Esophagus mucosa (tissue), 1 donor: ENCODE data around the gene TENM3. TPM values are rescaled to one million over a fixed set of nuclear protein-coding genes. Genes with fewer than 3 reads are reported as not detected.

Source experiments
- ATAC-seq: fragments of 200-7000 bp; cut with Tn5 transposase; one replicate; pipeline ENCODE4 v1.9.1; 2020
- total RNA-seq: library from RNA; stranded (reverse); gene quantifications from one replicate; pipeline ENCODE4 v1.2.4, GENCODE V29; 2023
- donor health status: DM: yes; HTN: yes; CAD: no.

TENM3 gene
- total RNA-seq, 1 donor from 2014 or later = 3.6 TPM

- no peak for ATAC-seq
Measured at GRCh38 chr4:182643801-182644682, 400.8 kb downstream of the TENM3 start.

GRCh38 chr4:182644683-182645050 lies 401.5 kb downstream of the TENM3 start:
- no peak for ATAC-seq

GRCh38 chr4:182645511-182645910 lies 402.3 kb downstream of the TENM3 start:
- ATAC-seq = no peak

- no peak for ATAC-seq
Measured at GRCh38 chr4:182647646-182648300, 404.6 kb downstream of the TENM3 start.

GRCh38 chr4:182648766-182649165 lies 405.6 kb downstream of the TENM3 start:
- no peak for ATAC-seq

- ATAC-seq = no peak
Measured at GRCh38 chr4:182649698-182650477, 406.7 kb downstream of the TENM3 start.

GRCh38 chr4:182653596-182653995 lies 410.4 kb downstream of the TENM3 start:
- no peak for ATAC-seq

- no peak for ATAC-seq
Measured at GRCh38 chr4:182655340-182655739, 412.1 kb downstream of the TENM3 start.

GRCh38 chr4:182662551-182662950 lies 419.3 kb downstream of the TENM3 start:
- no peak for ATAC-seq

- ATAC-seq = no peak
Measured at GRCh38 chr4:182671231-182671630, 428.0 kb downstream of the TENM3 start.

GRCh38 chr4:182671749-182672148 lies 428.5 kb downstream of the TENM3 start:
- ATAC-seq = no peak

- ATAC-seq = no peak
Measured at GRCh38 chr4:182678590-182678989, 435.4 kb downstream of the TENM3 start.

- ATAC-seq = no peak
Measured at GRCh38 chr4:182679533-182679932, 436.3 kb downstream of the TENM3 start.

GRCh38 chr4:182680234-182680653 lies 437.0 kb downstream of the TENM3 start:
- no peak for ATAC-seq

- no peak for ATAC-seq
Measured at GRCh38 chr4:182683661-182684060, 440.5 kb downstream of the TENM3 start.

GRCh38 chr4:182684796-182685195 lies 441.6 kb downstream of the TENM3 start:
- no peak for ATAC-seq

- no peak for ATAC-seq
Measured at GRCh38 chr4:182688081-182688480, 444.9 kb downstream of the TENM3 start.

- ATAC-seq = no peak
Measured at GRCh38 chr4:182694551-182694950, 451.3 kb downstream of the TENM3 start.

GRCh38 chr4:182695009-182695408 lies 451.8 kb downstream of the TENM3 start:
- ATAC-seq = no peak

- ATAC-seq = no peak
Measured at GRCh38 chr4:182695842-182696241, 452.6 kb downstream of the TENM3 start.

- no peak for ATAC-seq
Measured at GRCh38 chr4:182697094-182697493, 453.9 kb downstream of the TENM3 start.

- ATAC-seq = no peak
Measured at GRCh38 chr4:182698212-182698611, 455.0 kb downstream of the TENM3 start.

GRCh38 chr4:182699201-182699600 lies 456.0 kb downstream of the TENM3 start:
- no peak for ATAC-seq
